GM12878 (cell line): ENCODE measurements around the gene PITPNB. TPM values are rescaled to one million over a fixed set of nuclear protein-coding genes. Genes with fewer than 3 reads are reported as not detected.

Experiments used
- ATAC-seq: fragments of 200-7000 bp; cut with Tn5 transposase; 3 replicates; pipeline ENCODE4 v1.9.1; 2020; ENCODE audit warnings: mild to moderate bottlenecking, moderate library complexity
- BruUV-seq: library from RNA; stranded (reverse); fragments of 400-500 nt; replicated peaks from 2 replicates; lab custom pipeline; 2021; lab: Mats Ljungman, UMichigan
- CTCF ChIA-PET: fragments of 300-600 bp; sonication (Branson Sonifier 250); formaldehyde crosslinking; extraction: SDS; loops from one replicate; lab custom pipeline; 2021; ENCODE audit warnings: inconsistent platforms; lab: Yijun Ruan, JAX
- POLR2A ChIA-PET: fragments of 350-600 bp; formaldehyde crosslinking; extraction: SDS; loops from one replicate; lab custom pipeline; 2021; ENCODE audit warnings: inconsistent platforms; lab: Charles Lee
- RAD21 ChIA-PET: fragments of 300-600 bp; sonication (Branson Sonifier 250); formaldehyde crosslinking; loops from one replicate; lab custom pipeline; 2023; ENCODE audit warnings: antibody characterized with exemption; ENCODE audit not compliant: unreplicated experiment; lab: Charles Lee
- SMC1A ChIA-PET: fragments of 300-600 bp; sonication (Branson Sonifier 250); formaldehyde crosslinking; loops from one replicate; lab custom pipeline; 2023; ENCODE audit not compliant: unreplicated experiment, uncharacterized antibody; lab: Charles Lee
- DNase-seq: peaks from one replicate; pipeline ENCODE4 v3.0.0-alpha.2; 2011; ENCODE audit warnings: low read depth, low spot score
- FAIRE-seq: peaks from 3 replicates; lab custom pipeline; 2011; peaks lifted over from hg19 to GRCh38; lab: Jason Lieb, UNC
- H2AFZ ChIP-seq: 2 replicates; pipeline ENCODE4 v1.6.0; 2011; ENCODE audit warnings: low read depth, low read length, control low read depth; ENCODE audit not compliant: control insufficient read depth
- H3K27ac ChIP-seq: 2 replicates; pipeline ENCODE4 v1.5.1; 2011; ENCODE audit warnings: control low read depth; ENCODE audit not compliant: control insufficient read depth, insufficient read depth
- H3K27me3 ChIP-seq, 2 experiments: replicated peaks in 1 of 2; 2 replicates each; pipeline versions ENCODE4 v1.6.0 to v1.6.1; 2011; ENCODE audit warnings: low read length in 1 of 2; ENCODE audit not compliant: control insufficient read depth in 2 of 2, insufficient read depth in 2 of 2
- H3K36me3 ChIP-seq, 2 experiments: 2 replicates each; pipeline ENCODE4 v1.5.1; 2011; ENCODE audit warnings: low read length in 1 of 2; ENCODE audit not compliant: control insufficient read depth in 2 of 2, insufficient read depth in 2 of 2
- H3K4me1 ChIP-seq: 2 replicates; pipeline ENCODE4 v1.6.1; 2011; ENCODE audit warnings: mild to moderate bottlenecking, low read length, moderate library complexity, mixed read lengths; ENCODE audit not compliant: control insufficient read depth, insufficient read depth
- H3K4me2 ChIP-seq: 2 replicates; pipeline ENCODE4 v1.6.0; 2011; ENCODE audit warnings: control low read depth; ENCODE audit not compliant: control insufficient read depth, insufficient read depth
- H3K4me3 ChIP-seq: fragments of 200-600 bp; sonication (generic); 2 replicates; pipeline ENCODE4 v1.5.1; 2016
- H3K79me2 ChIP-seq: 2 replicates; pipeline ENCODE4 v1.6.0; 2011; ENCODE audit warnings: low read length; ENCODE audit not compliant: control insufficient read depth, insufficient read depth
- H3K9ac ChIP-seq: 2 replicates; pipeline ENCODE4 v1.8.0; 2011; ENCODE audit warnings: low read length, control low read depth, mixed read lengths; ENCODE audit not compliant: control insufficient read depth, insufficient read depth
- H3K9me3 ChIP-seq: replicated peaks from 3 replicates; pipeline ENCODE4 v1.5.1; 2011; ENCODE audit warnings: mild to moderate bottlenecking, low read length; ENCODE audit not compliant: control insufficient read depth, insufficient read depth
- H4K20me1 ChIP-seq: 2 replicates; pipeline ENCODE4 v1.6.0; 2011; ENCODE audit not compliant: control insufficient read depth, insufficient read depth
- BRCA1 ChIP-seq: IDR thresholded peaks from 2 replicates; pipeline ENCODE4 v1.6.1; 2011; ENCODE audit warnings: low read depth, low read length, improper control_type of control experiment
- CHD1 ChIP-seq: IDR thresholded peaks from 2 replicates; pipeline ENCODE4 v1.6.1; 2012; ENCODE audit warnings: low read depth, low read length, improper control_type of control experiment
- CUX1 ChIP-seq: IDR thresholded peaks from 2 replicates; pipeline ENCODE4 v1.6.1; 2012; ENCODE audit warnings: improper control_type of control experiment, low read depth, low read length; ENCODE audit not compliant: insufficient replicate concordance
- ETV6 ChIP-seq, 2 experiments: fragments of 450-650 bp in 1 of 2; IDR thresholded peaks in 1 of 2; conservative IDR thresholded peaks in 1 of 2; 2 replicates each; pipeline ENCODE4 v1.6.1; 2014; ENCODE audit warnings: antibody characterized with exemption in 1 of 2, borderline replicate concordance in 1 of 2, low read depth in 1 of 2, mild to moderate bottlenecking in 1 of 2, moderate library complexity in 1 of 2
- EZH2 ChIP-seq: IDR thresholded peaks from 2 replicates; pipeline ENCODE4 v1.6.1; 2012; ENCODE audit warnings: low read depth, mild to moderate bottlenecking, control low read depth, inconsistent platforms, low read length, borderline replicate concordance; ENCODE audit not compliant: control insufficient read depth
- HDGF ChIP-seq: fragments of 450-650 bp; IDR thresholded peaks from 2 replicates; pipeline ENCODE4 v1.6.1; 2016; ENCODE audit warnings: antibody characterized with exemption
- IKZF2 ChIP-seq, 2 experiments: fragments of 450-650 bp; IDR thresholded peaks; 2 replicates each; pipeline ENCODE4 v1.6.1; 2017; ENCODE audit warnings: mild to moderate bottlenecking in 2 of 2, moderate library complexity in 2 of 2
- MTA3 ChIP-seq: IDR thresholded peaks from 2 replicates; pipeline ENCODE4 v1.6.1; 2012; ENCODE audit warnings: low read length, inconsistent platforms, borderline replicate concordance
- MYB ChIP-seq: fragments of 150-350 bp; IDR thresholded peaks from 2 replicates; pipeline ENCODE4 v1.6.1; 2014; ENCODE audit warnings: mild to moderate bottlenecking, low read depth, low read length, borderline replicate concordance
- NR2C2 ChIP-seq: IDR thresholded peaks from 2 replicates; pipeline ENCODE4 v1.6.1; 2011; ENCODE audit warnings: borderline replicate concordance, low read depth; ENCODE audit not compliant: control insufficient read depth, insufficient read length
- PAX5 ChIP-seq: IDR thresholded peaks from 2 replicates; pipeline ENCODE4 v1.6.1; 2011; ENCODE audit warnings: low read depth, low read length, borderline replicate concordance
- RFX5 ChIP-seq: IDR thresholded peaks from 2 replicates; pipeline ENCODE4 v1.6.1; 2011; ENCODE audit warnings: low read depth, low read length, improper control_type of control experiment
- SMAD5 ChIP-seq: IDR thresholded peaks from 2 replicates; pipeline ENCODE4 v1.6.1; 2016; ENCODE audit warnings: antibody characterized with exemption, low read depth
- STAT1 ChIP-seq: fragments of 450-650 bp; conservative IDR thresholded peaks from 2 replicates; pipeline ENCODE4 v1.6.1; 2014; ENCODE audit warnings: antibody characterized with exemption, mild to moderate bottlenecking
- whole genome bisulfite sequencing: methylation state at CpG from one replicate; pipeline ENCODE4 v1.1.6; 2016; ENCODE audit warnings: low lambda C conversion rate; ENCODE audit not compliant: insufficient replicate concordance, insufficient coverage; ENCODE audit errors: missing lambda C conversion rate; 5-methylcytosine and 5-hydroxymethylcytosine counted together
- in situ Hi-C: fragments of 300-500 bp; cut with MboI; formaldehyde crosslinking; loops from 9 replicates; pipeline ENCODE4 v1.14.3; 2018; ENCODE audit warnings: mixed read lengths
- intact Hi-C: fragments of 100-400 bp; cut with micrococcal nuclease; formaldehyde crosslinking; loops from one replicate; pipeline ENCODE4 v1.14.2; 2022; ENCODE audit not compliant: unreplicated experiment
- polyA plus RNA-seq, 11 experiments: library from polyadenylated mRNA; depleted of rRNA in 4 of 11; unstranded in 6 of 11; stranded (reverse) in 5 of 11; fragments of >200 nt; fragmentation: Nextera tagmentation in 4 of 11; fragmentation: Illumina TruSeq in 1 of 11; extraction: Ambion mirVana in 4 of 11; extraction: Trizol in 1 of 11; gene quantifications; 1 replicate in 1 of 11; 2 replicates in 10 of 11; pipeline versions ENCODE4 v1.2.1 to v1.2.3, GENCODE V29; 2011 to 2016; ENCODE audit warnings: inconsistent platforms in 2 of 11, missing spikeins in 2 of 11, low read depth in 1 of 11
- total RNA-seq, 4 experiments: library from RNA; depleted of rRNA in 3 of 4; stranded (reverse); fragments of >200 nt in 3 of 4; fragmentation: Illumina TruSeq in 1 of 4; extraction: Trizol in 1 of 4; gene quantifications; 2 replicates each; pipeline versions ENCODE4 v1.2.1 to v1.2.3, GENCODE V29; 2013 to 2021

PITPNB gene
- total and polyA plus RNA-seq, 10 of the 15 experiments (the other 5 are each of a cell fraction or from before 2014, with no cell fraction given) = 19.7 to 116 (median 64.9) TPM

DNA sequence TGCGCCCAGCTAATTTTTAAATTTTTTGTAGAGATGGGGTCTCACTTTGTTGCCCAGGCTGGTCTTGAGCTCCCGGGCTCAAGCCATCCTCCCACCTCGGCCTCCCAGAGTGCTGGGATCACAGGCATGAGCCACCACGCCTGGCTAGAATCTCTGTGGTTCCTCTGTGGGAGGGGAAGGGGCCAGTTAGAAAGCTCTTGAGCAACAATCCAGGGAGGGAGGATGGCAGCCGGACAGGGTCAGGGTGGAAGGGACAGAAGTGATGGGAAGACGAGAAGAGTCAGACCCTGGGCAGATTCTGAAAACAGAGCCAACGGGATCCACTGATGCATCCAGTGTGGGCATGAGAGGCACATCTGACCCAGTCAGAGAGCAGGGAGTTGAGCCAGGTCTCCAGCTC lies 78.6 kb downstream of the PITPNB start:
- in situ Hi-C loops (no loop called here), intact Hi-C loops (no loop called here)
- RAD21 ChIA-PET = no interaction called here
- BruUV-seq = no TSS peak
- Histone ChIP-seq H3K27me3 (no peaks in the 10 kb centered on the region), H3K4me1 (no peaks in the 10 kb centered on the region), H3K79me2 (no peaks in the 10 kb centered on the region), H3K9ac (no peak overlapping the region), H2AFZ (no peak overlapping the region), H3K27ac (no peak overlapping the region), H3K9me3 (no peaks in the 10 kb centered on the region), H3K36me3 (no peaks in the 10 kb centered on the region; a peak in 2 of 4 replicates), H4K20me1 (no peaks in the 10 kb centered on the region), H3K4me2 (no peak overlapping the region), H3K4me3 (no peak overlapping the region)
- no peak for DNase-seq
- POLR2A ChIA-PET = interaction anchor here (0.6 to 0.7 kb wide), 2 partner anchors 164 to 1061 kb away, joined by 3 to 5 read pairs; no protein-coding TSS in a partner anchor
- WGBS = 89% methylated on average over 7 of the region's 7 CpGs
- no peak for ATAC-seq
- no peak for FAIRE-seq
- SMC1A ChIA-PET = no interaction called here
- TF ChIP-seq IKZF2 (IDR thresholded peaks at IDR 0.05) = no peak
- TF ChIP-seq BRCA1 = no peak
- TF ChIP-seq SMAD5 = no peak
- no peak for TF ChIP-seq CHD1
- TF ChIP-seq PAX5 = no peak
- TF ChIP-seq MTA3 = no peak
- no peak for TF ChIP-seq ETV6 (conservative IDR thresholded peaks at IDR 0.05 in 1 of 2, IDR thresholded peaks at IDR 0.05 in 1 of 2; ENCODE audit: borderline replicate concordance in 1 of 2, low read depth in 1 of 2)
- no peak for TF ChIP-seq HDGF
- no peak for TF ChIP-seq RFX5
- no peak for TF ChIP-seq NR2C2
- TF ChIP-seq CUX1 = no peak
- no peak for TF ChIP-seq EZH2
- no peak for TF ChIP-seq STAT1
- no peak for TF ChIP-seq MYB
- CTCF ChIA-PET = no interaction called here
